Duodenal mucosa (tissue), 2 donors: Measurements from ENCODE around the gene DIP2C.

Experiments used
- H3K27ac ChIP-seq: one replicate; pipeline ENCODE4 v1.7.0; 2013; ENCODE audit warnings: low read depth, low read length
- H3K27me3 ChIP-seq, 2 donors: one replicate each; pipeline ENCODE4 v1.7.0; 2013; ENCODE audit warnings: low read length in 2 of 2, control low read depth in 1 of 2; ENCODE audit not compliant: insufficient read depth in 2 of 2, control insufficient read depth in 1 of 2
- H3K36me3 ChIP-seq, 2 donors: one replicate each; pipeline ENCODE4 v1.7.0; 2013; ENCODE audit warnings: low read length in 2 of 2, control low read depth in 1 of 2; ENCODE audit not compliant: insufficient read depth in 2 of 2, control insufficient read depth in 1 of 2
- H3K4me1 ChIP-seq, 2 donors: one replicate each; pipeline ENCODE4 v1.7.0; 2013; ENCODE audit warnings: low read length in 2 of 2, control low read depth in 1 of 2; ENCODE audit not compliant: insufficient read depth in 2 of 2, control insufficient read depth in 1 of 2
- H3K4me3 ChIP-seq, 2 donors: one replicate each; pipeline ENCODE4 v1.7.0; 2013; ENCODE audit warnings: low read length in 2 of 2, low read depth in 1 of 2
- H3K9ac ChIP-seq, 2 donors: one replicate each; pipeline ENCODE4 v1.7.0; 2013; ENCODE audit warnings: low read length in 2 of 2, low read depth in 1 of 2
- H3K9me3 ChIP-seq, 2 donors: one replicate each; pipeline ENCODE4 v1.7.0; 2013; ENCODE audit warnings: low read length in 2 of 2, control low read depth in 1 of 2; ENCODE audit not compliant: control insufficient read depth in 1 of 2

The DIP2C gene

GRCh38 chr10:606762-607544, 82.5 kb downstream of the DIP2C start:
- Histone ChIP-seq H3K9me3 (no peaks in the 10 kb centered on the region), H3K36me3 (no peaks in the 10 kb centered on the region), H3K27me3 (no peaks in the 10 kb centered on the region), H3K27ac (no peak overlapping the region), H3K4me1 (peaks cover 4 to 8% of the 10 kb centered on the region in 2 donors), H3K4me3 (no peak overlapping the region), H3K9ac (no peak overlapping the region)

GRCh38 chr10:605632-606325, 83.7 kb downstream of the DIP2C start:
- Histone ChIP-seq H3K27ac (no peak overlapping the region), H3K27me3 (no peaks in the 10 kb centered on the region), H3K36me3 (no peaks in the 10 kb centered on the region), H3K4me1 (peaks cover 4 to 8% of the 10 kb centered on the region in 2 donors), H3K9ac (no peak overlapping the region), H3K4me3 (no peak overlapping the region), H3K9me3 (no peaks in the 10 kb centered on the region)

- Histone ChIP-seq H3K9me3 (no peaks in the 10 kb centered on the region), H3K36me3 (no peaks in the 10 kb centered on the region), H3K9ac (no peak overlapping the region), H3K4me3 (no peak overlapping the region), H3K27ac (no peak overlapping the region), H3K4me1 (peaks cover 4 to 8% of the 10 kb centered on the region in 2 donors), H3K27me3 (no peaks in the 10 kb centered on the region)
Observed at GRCh38 chr10:604716-605631, 84.5 kb downstream of the DIP2C start.

- H3K36me3 ChIP-seq = no peaks in the 10 kb centered on the region
- peaks cover 4 to 8% of the 10 kb centered on the region in 2 donors for H3K4me1 ChIP-seq
- H3K9ac ChIP-seq = no peak overlapping the region
- no peak overlapping the region for H3K27ac ChIP-seq
- H3K9me3 ChIP-seq = no peaks in the 10 kb centered on the region
- no peaks in the 10 kb centered on the region for H3K27me3 ChIP-seq
- H3K4me3 ChIP-seq = no peak overlapping the region
Observed at GRCh38 chr10:603745-604144, 85.7 kb downstream of the DIP2C start.

- no peak overlapping the region for H3K4me3 ChIP-seq
- no peaks in the 10 kb centered on the region for H3K36me3 ChIP-seq
- peaks cover 4 to 8% of the 10 kb centered on the region in 2 donors for H3K4me1 ChIP-seq
- H3K9ac ChIP-seq = no peak overlapping the region
- H3K27ac ChIP-seq = no peak overlapping the region
- H3K27me3 ChIP-seq = no peaks in the 10 kb centered on the region
- H3K9me3 ChIP-seq = no peaks in the 10 kb centered on the region
Observed at GRCh38 chr10:602391-603005, 87.0 kb downstream of the DIP2C start.

- Histone ChIP-seq H3K9ac (no peak overlapping the region), H3K9me3 (no peaks in the 10 kb centered on the region), H3K4me1 (peaks cover 4 to 8% of the 10 kb centered on the region in 2 donors), H3K27ac (no peak overlapping the region), H3K36me3 (no peaks in the 10 kb centered on the region), H3K27me3 (no peaks in the 10 kb centered on the region), H3K4me3 (no peak overlapping the region)
Observed at GRCh38 chr10:601660-601963, 87.9 kb downstream of the DIP2C start.

GRCh38 chr10:600876-601659, 88.4 kb downstream of the DIP2C start:
- Histone ChIP-seq H3K4me1 (peaks cover 4 to 7% of the 10 kb centered on the region in 2 donors), H3K9me3 (no peaks in the 10 kb centered on the region), H3K27ac (no peak overlapping the region), H3K4me3 (no peak overlapping the region), H3K36me3 (no peaks in the 10 kb centered on the region), H3K9ac (no peak overlapping the region), H3K27me3 (no peaks in the 10 kb centered on the region)

GRCh38 chr10:600234-600633, 89.2 kb downstream of the DIP2C start:
- no peak overlapping the region for H3K27ac ChIP-seq

DNA sequence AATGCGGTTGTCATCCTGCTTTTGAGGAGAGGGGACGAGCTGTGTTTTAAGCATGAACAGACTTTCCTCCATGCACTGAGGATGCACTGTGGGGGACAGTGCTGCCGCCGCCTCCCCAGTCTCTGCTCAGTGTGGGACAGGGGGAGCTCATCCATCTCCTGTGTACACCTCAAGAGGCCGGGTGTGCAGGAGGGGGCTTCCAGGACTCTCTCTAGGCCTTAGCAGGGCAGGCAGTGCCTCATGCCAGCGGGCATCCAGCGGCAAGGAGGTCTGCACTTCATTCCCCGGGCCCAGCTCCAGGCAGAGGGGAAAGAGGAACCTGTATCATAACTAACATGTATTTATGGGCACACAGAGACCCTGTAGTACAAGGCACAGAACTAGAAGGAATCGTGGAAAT, 89.7 kb downstream of the DIP2C start:
- Histone ChIP-seq H3K36me3 (no peaks in the 10 kb centered on the region), H3K27me3 (no peaks in the 10 kb centered on the region), H3K27ac (no peak overlapping the region), H3K4me1 (no peaks in the 10 kb centered on the region), H3K4me3 (no peak overlapping the region), H3K9ac (no peak overlapping the region), H3K9me3 (no peaks in the 10 kb centered on the region)

More at GRCh38 chr10:600234-600633, 89.2 kb downstream of the DIP2C start:
- H3K36me3 ChIP-seq = no peaks in the 10 kb centered on the region
- H3K4me3 ChIP-seq = no peak overlapping the region
- no peak overlapping the region for H3K9ac ChIP-seq
- H3K9me3 ChIP-seq = no peaks in the 10 kb centered on the region
- no peaks in the 10 kb centered on the region for H3K4me1 ChIP-seq
- H3K27me3 ChIP-seq = no peaks in the 10 kb centered on the region
